ENCODE results near the gene BDH1. TPM values are rescaled to one million over a fixed set of nuclear protein-coding genes. Genes with fewer than 3 reads are reported as not detected.

BDH1 gene
- total RNA-seq, 2 donors from 2014 or later: 3.1 to 3.4 TPM

DNA sequence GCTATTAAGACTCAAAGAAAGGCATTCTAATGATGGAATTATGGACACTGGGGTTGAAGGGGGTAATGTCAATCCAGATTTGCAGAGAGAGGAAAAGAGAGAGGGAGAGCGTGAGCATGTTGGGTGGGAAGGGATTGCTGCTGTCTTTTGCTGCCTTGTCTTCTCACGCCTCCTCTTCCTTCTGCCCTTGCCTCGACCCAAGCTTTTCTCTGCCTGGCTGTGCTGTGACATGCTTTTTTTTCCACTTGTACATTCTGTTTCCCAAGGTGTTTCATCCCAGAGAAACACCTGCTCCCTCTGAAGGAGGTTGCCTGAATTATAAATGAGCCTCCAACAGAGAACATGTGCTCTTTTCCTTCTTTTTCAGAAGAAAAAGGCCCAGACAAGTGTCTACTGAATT, 80.3 kb downstream of the BDH1 start:
- no peak for DNase-seq (ENCODE audit: low spot score)
- intact Hi-C loops (cut with DNase I): no loop called here

- intact Hi-C loops (cut with DNase I): no loop called here
- no peak for DNase-seq (ENCODE audit: low spot score)
Measured at GRCh38 chr3:197472151-197472550, 83.6 kb downstream of the BDH1 start.

- no peak for DNase-seq (ENCODE audit: low spot score)
Measured at GRCh38 chr3:197471221-197472010, 84.4 kb downstream of the BDH1 start.

GRCh38 chr3:197468866-197469382, 86.8 kb downstream of the BDH1 start:
- no peak for DNase-seq (ENCODE audit: low spot score)
- intact Hi-C loops (cut with DNase I): no loop called here

More at GRCh38 chr3:197471221-197472010, 84.4 kb downstream of the BDH1 start:
- intact Hi-C loops (cut with DNase I): no loop called here

GRCh38 chr3:197468167-197468566, 87.6 kb downstream of the BDH1 start:
- no peak for DNase-seq (ENCODE audit: low spot score)
- intact Hi-C loops (cut with DNase I): no loop called here

GRCh38 chr3:197466586-197467399, 89.0 kb downstream of the BDH1 start:
- intact Hi-C loops (cut with DNase I): no loop called here
- DNase-seq (ENCODE audit: low spot score): no peak

DNA sequence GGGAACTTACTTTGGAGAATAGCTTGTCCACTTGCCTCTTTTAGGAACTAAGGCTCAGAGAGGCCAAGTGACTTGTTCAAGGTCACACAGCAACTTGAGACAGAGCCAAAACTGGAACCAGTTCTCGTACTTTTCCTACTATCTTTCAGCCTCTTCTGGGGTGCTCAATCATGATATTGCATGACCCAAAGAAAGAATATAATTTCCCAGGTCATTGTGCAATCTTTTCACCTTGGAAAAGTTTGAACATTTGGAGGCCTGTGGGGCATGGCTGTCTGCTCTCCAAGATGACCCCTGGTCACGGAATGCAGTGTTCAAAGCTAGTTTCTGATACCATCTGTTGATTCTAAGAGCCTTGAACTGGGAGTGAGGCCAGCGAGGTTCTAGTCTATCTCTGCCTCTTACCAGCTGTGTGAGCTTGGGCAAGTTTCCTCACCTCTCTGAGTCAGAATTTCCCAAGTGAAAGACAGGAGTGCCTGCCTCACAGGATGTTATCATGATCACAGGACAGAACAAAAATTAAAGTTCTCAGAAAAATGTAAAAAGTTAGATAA, 89.7 kb downstream of the BDH1 start:
- no peak for DNase-seq (ENCODE audit: low spot score)
- intact Hi-C loops (cut with DNase I): no loop called here

DNA sequence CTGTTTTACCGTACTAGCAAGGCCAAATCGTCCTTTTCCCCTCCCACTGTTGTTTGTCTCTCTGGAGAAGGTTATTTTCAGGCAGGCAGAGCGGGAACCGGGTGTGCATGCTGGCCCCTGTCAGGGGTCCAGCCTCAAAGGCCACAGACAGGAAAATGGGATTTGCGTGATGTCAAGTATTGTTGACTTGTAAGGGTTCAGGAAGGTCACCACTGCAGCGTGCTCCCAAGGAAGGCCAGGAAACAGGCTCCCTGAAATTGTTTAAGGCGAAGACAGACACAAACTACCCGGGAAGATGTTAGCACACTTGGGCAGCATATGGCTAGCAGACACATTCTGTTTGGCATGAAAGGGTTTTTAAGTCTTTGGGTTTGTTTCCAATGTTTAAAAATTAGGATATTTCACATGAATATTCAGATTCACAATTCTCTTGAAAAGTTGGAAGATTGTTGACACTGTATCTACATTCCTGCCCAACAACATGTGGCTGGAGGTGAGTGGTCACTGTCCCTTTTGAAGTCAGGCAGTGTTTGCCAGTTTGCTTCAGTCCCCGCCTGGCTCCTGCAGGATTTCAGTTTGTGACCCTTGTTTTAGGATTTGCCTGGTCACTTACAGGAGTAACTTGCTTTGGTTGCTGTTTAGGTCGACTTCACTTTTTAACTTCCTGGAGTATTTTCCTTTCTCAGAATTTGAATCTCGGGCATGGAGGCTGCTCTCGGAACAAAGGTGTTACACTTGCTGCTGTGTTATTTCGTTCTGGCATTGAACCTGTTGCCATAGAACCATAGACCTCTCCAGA, 90.4 kb downstream of the BDH1 start:
- DNase-seq (ENCODE audit: low spot score): no peak
- intact Hi-C loops (cut with DNase I): no loop called here

DNA sequence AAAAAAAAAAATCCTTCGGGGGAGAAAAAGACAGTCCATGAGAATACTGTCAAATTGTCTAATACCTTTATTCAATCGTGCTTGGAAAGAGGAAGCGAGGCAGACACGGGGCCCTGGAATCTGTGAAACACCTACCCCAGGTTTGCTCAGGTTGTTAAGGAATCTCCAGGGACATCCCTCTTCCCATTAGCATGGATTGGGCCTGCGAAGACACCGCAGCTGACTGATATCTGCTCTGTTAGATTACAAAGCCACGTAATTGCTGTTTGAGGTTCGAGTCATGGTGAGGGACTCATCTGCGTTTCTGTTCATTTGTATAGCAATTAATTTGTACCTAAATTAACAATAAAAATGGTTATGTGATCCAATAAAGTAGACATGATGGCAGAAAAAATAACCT, 91.0 kb downstream of the BDH1 start:
- no peak for DNase-seq (ENCODE audit: low spot score)
- intact Hi-C loops (cut with DNase I): no loop called here

DNA sequence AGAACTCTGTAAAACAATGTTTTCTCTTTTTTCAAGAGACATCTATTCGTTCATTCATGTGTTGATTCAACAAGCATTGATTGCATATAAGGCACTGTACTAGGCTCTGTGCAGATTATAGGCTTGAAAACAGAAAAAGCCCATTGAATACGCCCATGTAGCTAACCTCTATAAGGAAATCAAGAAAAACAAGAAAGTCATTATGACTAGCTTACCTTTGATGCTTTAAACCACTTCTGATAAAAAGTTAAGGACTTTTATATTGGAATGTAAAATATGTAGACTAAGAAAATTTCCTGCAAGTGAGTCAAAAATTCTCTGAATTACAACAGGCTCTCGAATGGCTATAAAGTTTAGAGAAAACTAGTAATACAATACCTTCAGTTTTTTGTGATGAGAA, 92.5 kb downstream of the BDH1 start:
- intact Hi-C loops (cut with DNase I): no loop called here
- DNase-seq (ENCODE audit: low spot score): no peak

DNA sequence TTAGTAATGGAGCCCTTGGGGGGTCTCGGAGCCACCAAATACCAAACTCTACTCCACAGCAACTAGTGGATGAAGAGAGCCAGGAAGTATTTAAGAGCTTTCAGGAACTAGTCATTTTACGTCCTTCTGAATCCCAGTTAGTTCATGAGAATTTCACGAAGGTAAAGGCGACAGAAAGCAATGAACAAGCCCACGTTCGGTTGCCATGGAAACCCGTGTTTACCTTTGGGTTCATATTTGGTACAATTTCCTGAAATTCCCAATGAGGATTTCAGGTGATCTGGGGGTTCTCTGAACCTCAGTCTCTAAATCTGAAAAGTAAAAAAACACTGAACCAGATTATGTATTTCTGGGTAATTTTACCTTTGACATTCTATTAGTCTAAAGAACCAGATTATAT, 93.0 kb downstream of the BDH1 start:
- intact Hi-C loops (cut with DNase I): no loop called here
- DNase-seq (ENCODE audit: low spot score): no peak

- no peak for DNase-seq (ENCODE audit: low spot score)
- intact Hi-C loops (cut with DNase I): no loop called here
Measured at GRCh38 chr3:197460639-197461038, 95.1 kb downstream of the BDH1 start.

GRCh38 chr3:197460002-197460401, 95.8 kb downstream of the BDH1 start:
- no peak for DNase-seq (ENCODE audit: low spot score)
- intact Hi-C loops (cut with DNase I): no loop called here

Other genes starting within 250 kb of the BDH1 start
- gene RUBCN, start 180.9 kb upstream of the BDH1 start, total RNA-seq: 10 to 100 TPM; 22.6 to 31.2 TPM
- 10 to 100 TPM; 56.2 to 75.1 TPM for gene FYTTD1, start 193.9 kb upstream of the BDH1 start, total RNA-seq
- gene LRCH3, start 235.3 kb upstream of the BDH1 start, total RNA-seq: 10 to 100 TPM; 58.7 to 67.5 TPM